ENCODE measurements around the gene PCBD1.

- TF ChIP-seq CTCF (IDR thresholded peaks at IDR 0.05) (no peak), ZFX (IDR thresholded peaks at IDR 0.05; ENCODE audit: borderline replicate concordance) (no peak)
These were observed 17.8 kb upstream of the PCBD1 start for GRCh38 chr10:70906031-70906783.

Data from 22Rv1 (cell line).